Measurements from ENCODE around the gene ETV5. TPM values are rescaled to one million over a fixed set of nuclear protein-coding genes. Genes with fewer than 3 reads are reported as not detected.

ETV5 gene
- total RNA-seq, 1 donor from 2014 or later, result 42.2 TPM

- H3K4me3 Mint-ChIP-seq, result no peak overlapping the region
- H3K27me3 Mint-ChIP-seq, result no peaks in the 10 kb centered on the region
- DNase-seq (ENCODE audit: extremely low spot score, unreplicated experiment), result no peak
- no peak overlapping the region for H3K27ac Mint-ChIP-seq
- H3K36me3 Mint-ChIP-seq, result peaks cover 32% of the 10 kb centered on the region
- peaks cover 16% of the 10 kb centered on the region for H3K4me1 Mint-ChIP-seq (ENCODE audit: unreplicated experiment)
- TF ChIP-seq, protein P1, sequence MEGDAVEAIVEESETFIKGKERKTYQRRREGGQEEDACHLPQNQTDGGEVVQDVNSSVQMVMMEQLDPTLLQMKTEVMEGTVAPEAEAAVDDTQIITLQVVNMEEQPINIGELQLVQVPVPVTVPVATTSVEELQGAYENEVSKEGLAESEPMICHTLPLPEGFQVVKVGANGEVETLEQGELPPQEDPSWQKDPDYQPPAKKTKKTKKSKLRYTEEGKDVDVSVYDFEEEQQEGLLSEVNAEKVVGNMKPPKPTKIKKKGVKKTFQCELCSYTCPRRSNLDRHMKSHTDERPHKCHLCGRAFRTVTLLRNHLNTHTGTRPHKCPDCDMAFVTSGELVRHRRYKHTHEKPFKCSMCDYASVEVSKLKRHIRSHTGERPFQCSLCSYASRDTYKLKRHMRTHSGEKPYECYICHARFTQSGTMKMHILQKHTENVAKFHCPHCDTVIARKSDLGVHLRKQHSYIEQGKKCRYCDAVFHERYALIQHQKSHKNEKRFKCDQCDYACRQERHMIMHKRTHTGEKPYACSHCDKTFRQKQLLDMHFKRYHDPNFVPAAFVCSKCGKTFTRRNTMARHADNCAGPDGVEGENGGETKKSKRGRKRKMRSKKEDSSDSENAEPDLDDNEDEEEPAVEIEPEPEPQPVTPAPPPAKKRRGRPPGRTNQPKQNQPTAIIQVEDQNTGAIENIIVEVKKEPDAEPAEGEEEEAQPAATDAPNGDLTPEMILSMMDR (conservative IDR thresholded peaks at IDR 0.05), result no peak
- no peaks in the 10 kb centered on the region for H3K9me3 Mint-ChIP-seq
These were observed 41.3 kb downstream of the ETV5 start for GRCh38 chr3:186067360-186068242.

- Mint-ChIP-seq H3K36me3 (peaks cover 15% of the 10 kb centered on the region), H3K27ac (no peak overlapping the region)
These were observed 48.7 kb downstream of the ETV5 start for GRCh38 chr3:186060222-186060621.

GRCh38 chr3:186059192-186059591 lies 49.7 kb downstream of the ETV5 start:
- H3K4me3 Mint-ChIP-seq, result no peak overlapping the region
- TF ChIP-seq, protein P1 (conservative IDR thresholded peaks at IDR 0.05), result no peak
- H3K4me1 Mint-ChIP-seq (ENCODE audit: unreplicated experiment), result peaks cover 8% of the 10 kb centered on the region
- H3K27me3 Mint-ChIP-seq, result no peaks in the 10 kb centered on the region
- no peak overlapping the region for H3K27ac Mint-ChIP-seq
- DNase-seq (ENCODE audit: extremely low spot score, unreplicated experiment), result no peak
- no peaks in the 10 kb centered on the region for H3K9me3 Mint-ChIP-seq
- H3K36me3 Mint-ChIP-seq, result peaks cover 11% of the 10 kb centered on the region

More at GRCh38 chr3:186060222-186060621, 48.7 kb downstream of the ETV5 start:
- TF ChIP-seq, protein P1 (conservative IDR thresholded peaks at IDR 0.05), result no peak
- Mint-ChIP-seq H3K4me3 (no peak overlapping the region), H3K4me1 (ENCODE audit: unreplicated experiment) (no peaks in the 10 kb centered on the region), H3K9me3 (no peaks in the 10 kb centered on the region), H3K27me3 (no peaks in the 10 kb centered on the region)
- no peak for DNase-seq (ENCODE audit: extremely low spot score, unreplicated experiment)

- Mint-ChIP-seq H3K27ac (no peak overlapping the region), H3K9me3 (no peaks in the 10 kb centered on the region), H3K4me1 (ENCODE audit: unreplicated experiment) (peaks cover 10% of the 10 kb centered on the region), H3K4me3 (no peak overlapping the region), H3K36me3 (peaks cover 6% of the 10 kb centered on the region), H3K27me3 (no peaks in the 10 kb centered on the region)
- no peak for DNase-seq (ENCODE audit: extremely low spot score, unreplicated experiment)
- TF ChIP-seq, protein P1 (conservative IDR thresholded peaks at IDR 0.05), result no peak
These were observed 50.7 kb downstream of the ETV5 start for GRCh38 chr3:186058225-186058624.

- TF ChIP-seq, protein P1 (conservative IDR thresholded peaks at IDR 0.05), result no peak
- DNase-seq (ENCODE audit: extremely low spot score, unreplicated experiment), result no peak
- Mint-ChIP-seq H3K27me3 (no peaks in the 10 kb centered on the region), H3K36me3 (peaks cover 5% of the 10 kb centered on the region), H3K4me1 (ENCODE audit: unreplicated experiment) (peaks cover 10% of the 10 kb centered on the region), H3K4me3 (no peak overlapping the region), H3K27ac (no peak overlapping the region), H3K9me3 (no peaks in the 10 kb centered on the region)
These were observed 51.3 kb downstream of the ETV5 start for GRCh38 chr3:186057594-186057993.
